Measurements from ENCODE around the gene CLDN6. TPM values are rescaled to one million over a fixed set of nuclear protein-coding genes. Genes with fewer than 3 reads are reported as not detected.

Gene CLDN6
- total and polyA plus RNA-seq, 7 donors = 0.05 to 5.5 (median 0.45) TPM; not detected in 4

GRCh38 chr16:2973605-2974318 lies 44.2 kb downstream of the CLDN6 start:
- TF ChIP-seq, protein P1, sequence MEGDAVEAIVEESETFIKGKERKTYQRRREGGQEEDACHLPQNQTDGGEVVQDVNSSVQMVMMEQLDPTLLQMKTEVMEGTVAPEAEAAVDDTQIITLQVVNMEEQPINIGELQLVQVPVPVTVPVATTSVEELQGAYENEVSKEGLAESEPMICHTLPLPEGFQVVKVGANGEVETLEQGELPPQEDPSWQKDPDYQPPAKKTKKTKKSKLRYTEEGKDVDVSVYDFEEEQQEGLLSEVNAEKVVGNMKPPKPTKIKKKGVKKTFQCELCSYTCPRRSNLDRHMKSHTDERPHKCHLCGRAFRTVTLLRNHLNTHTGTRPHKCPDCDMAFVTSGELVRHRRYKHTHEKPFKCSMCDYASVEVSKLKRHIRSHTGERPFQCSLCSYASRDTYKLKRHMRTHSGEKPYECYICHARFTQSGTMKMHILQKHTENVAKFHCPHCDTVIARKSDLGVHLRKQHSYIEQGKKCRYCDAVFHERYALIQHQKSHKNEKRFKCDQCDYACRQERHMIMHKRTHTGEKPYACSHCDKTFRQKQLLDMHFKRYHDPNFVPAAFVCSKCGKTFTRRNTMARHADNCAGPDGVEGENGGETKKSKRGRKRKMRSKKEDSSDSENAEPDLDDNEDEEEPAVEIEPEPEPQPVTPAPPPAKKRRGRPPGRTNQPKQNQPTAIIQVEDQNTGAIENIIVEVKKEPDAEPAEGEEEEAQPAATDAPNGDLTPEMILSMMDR (IDR thresholded peaks at IDR 0.05) = no peak
- whole genome bisulfite sequencing, 3 donors = 31 to 47% (median 41%) methylated on average over 17 of the region's 17 CpGs
- Histone ChIP-seq H3K4me3 (no peak overlapping the region), H3K27ac (no peak overlapping the region), H3K27me3 (ENCODE audit: insufficient read depth in 3 of 3, low read length in 2 of 3) (peaks cover 0 to 2% (median 0%) of the 10 kb centered on the region in 3 donors), H3K4me1 (peaks cover 10% of the 10 kb centered on the region), H3K9me3 (no peaks in the 10 kb centered on the region), H3K36me3 (ENCODE audit: insufficient read depth in 1 of 2, low read depth in 1 of 2) (no peaks in the 10 kb centered on the region)
- ATAC-seq = no peak
- intact Hi-C loops (cut with DNase I) = no loop called here
- no peak for DNase-seq

- DNase-seq (no peak), ATAC-seq (no peak)
- Histone ChIP-seq H3K27ac (no peak overlapping the region), H3K36me3 (ENCODE audit: insufficient read depth in 1 of 2, low read depth in 1 of 2) (no peaks in the 10 kb centered on the region), H3K9me3 (no peaks in the 10 kb centered on the region), H3K27me3 (ENCODE audit: insufficient read depth in 3 of 3, low read length in 2 of 3) (peaks cover 0 to 5% (median 2%) of the 10 kb centered on the region in 3 donors), H3K4me3 (no peak overlapping the region), H3K4me1 (peaks cover 10% of the 10 kb centered on the region)
- intact Hi-C loops (cut with DNase I) = no loop called here
- TF ChIP-seq, protein P1 (IDR thresholded peaks at IDR 0.05) = no peak
- WGBS, 3 donors = 65 to 77% (median 68%) methylated on average over 3 to 5 of the region's 5 CpGs
These were observed 44.9 kb downstream of the CLDN6 start for GRCh38 chr16:2973093-2973492.

GRCh38 chr16:2971985-2972784 lies 45.8 kb downstream of the CLDN6 start:
- TF ChIP-seq, protein P1 (IDR thresholded peaks at IDR 0.05) = no peak
- Histone ChIP-seq H3K27ac (no peak overlapping the region), H3K27me3 (ENCODE audit: insufficient read depth in 3 of 3, low read length in 2 of 3) (peaks cover 0 to 14% (median 6%) of the 10 kb centered on the region in 3 donors), H3K36me3 (ENCODE audit: insufficient read depth in 1 of 2, low read depth in 1 of 2) (no peaks in the 10 kb centered on the region), H3K4me1 (peaks cover 10% of the 10 kb centered on the region), H3K9me3 (no peaks in the 10 kb centered on the region), H3K4me3 (no peak overlapping the region)
- ATAC-seq (no peak), DNase-seq (no peak)
- intact Hi-C loops (cut with DNase I) = no loop called here
- 63 to 67% (median 66%) methylated on average over 15 of the region's 15 CpGs for WGBS, 3 donors

DNA sequence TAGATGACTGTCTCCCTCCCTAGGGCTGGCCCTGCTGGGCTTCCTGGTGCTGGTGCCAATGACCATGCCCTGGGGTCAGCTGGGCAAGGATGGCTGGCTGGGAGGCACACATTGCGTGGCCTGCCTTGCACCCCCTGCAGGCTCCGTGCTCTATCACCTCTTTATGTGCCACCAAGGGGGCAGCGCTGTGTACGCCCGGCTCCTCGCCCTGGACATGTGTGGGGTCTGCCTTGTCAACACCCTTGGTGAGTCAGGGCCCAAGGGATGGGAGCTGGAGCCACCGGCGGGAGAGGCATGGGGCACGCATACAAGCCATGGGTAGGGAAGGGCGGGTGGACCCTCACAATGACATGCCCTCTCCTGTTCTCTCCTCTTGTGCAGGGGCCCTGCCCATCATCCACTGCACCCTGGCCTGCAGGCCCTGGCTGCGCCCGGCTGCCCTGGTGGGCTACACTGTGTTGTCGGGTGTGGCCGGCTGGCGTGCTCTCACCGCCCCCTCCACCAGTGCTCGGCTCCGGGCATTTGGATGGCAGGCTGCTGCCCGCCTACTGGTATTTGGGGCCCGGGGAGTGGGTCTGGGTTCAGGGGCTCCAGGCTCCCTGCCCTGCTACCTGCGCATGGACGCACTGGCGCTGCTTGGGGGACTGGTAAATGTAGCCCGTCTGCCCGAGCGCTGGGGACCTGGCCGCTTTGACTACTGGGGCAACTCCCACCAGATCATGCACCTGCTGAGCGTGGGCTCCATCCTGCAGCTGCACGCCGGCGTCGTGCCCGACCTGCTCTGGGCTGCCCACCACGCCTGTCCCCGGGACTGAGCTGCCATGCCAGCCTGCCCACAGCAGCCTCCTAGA lies 46.6 kb downstream of the CLDN6 start:
- Histone ChIP-seq H3K4me3 (no peak overlapping the region), H3K27me3 (ENCODE audit: insufficient read depth in 3 of 3, low read length in 2 of 3) (peaks cover 0 to 23% (median 6%) of the 10 kb centered on the region in 3 donors), H3K36me3 (ENCODE audit: insufficient read depth in 1 of 2, low read depth in 1 of 2) (no peaks in the 10 kb centered on the region), H3K27ac (no peak overlapping the region), H3K4me1 (peaks cover 10% of the 10 kb centered on the region), H3K9me3 (no peaks in the 10 kb centered on the region)
- DNase-seq (no peak), ATAC-seq (no peak)
- intact Hi-C loops (cut with DNase I) = no loop called here
- TF ChIP-seq, protein P1 (IDR thresholded peaks at IDR 0.05) = no peak
- WGBS, 3 donors = 93 to 96% (median 94%) methylated on average over 28 to 35 of the region's 35 CpGs

All from psoas muscle (tissue), 8 donors.